Transverse colon (tissue), 4 donors: ENCODE data around the gene LATS2. TPM values are rescaled to one million over a fixed set of nuclear protein-coding genes. Genes with fewer than 3 reads are reported as not detected.

Source experiments
- DNase-seq: peaks from one replicate; pipeline ENCODE4 v3.0.0-alpha.2; 2019
- H3K27ac ChIP-seq, 4 donors: fragments of 200-600 bp; sonication (generic); 2 replicates each; pipeline ENCODE4 v1.5.1; 2016 to 2018; ENCODE audit warnings: inconsistent platforms in 4 of 4
- H3K27me3 ChIP-seq: fragments of 200-600 bp; sonication (generic); 2 replicates; pipeline ENCODE4 v1.5.1; 2017; ENCODE audit warnings: inconsistent platforms
- H3K36me3 ChIP-seq, 4 donors: fragments of 200-600 bp; sonication (generic); 2 replicates each; pipeline ENCODE4 v1.5.1; 2017 to 2019; ENCODE audit warnings: inconsistent platforms in 4 of 4
- H3K4me1 ChIP-seq, 4 donors: fragments of 200-600 bp; sonication (generic); 2 replicates each; pipeline ENCODE4 v1.5.1; 2017 to 2020; ENCODE audit warnings: inconsistent platforms in 4 of 4
- H3K4me3 ChIP-seq, 4 donors: fragments of 200-600 bp; sonication (generic); 1 replicate in 1 of 4; 2 replicates in 3 of 4; pipeline versions ENCODE4 v1.5.1 to v1.6.1; 2017 to 2019; ENCODE audit warnings: inconsistent platforms in 4 of 4
- H3K9me3 ChIP-seq, 2 donors: fragments of 200-600 bp; sonication (generic); 2 replicates each; pipeline ENCODE4 v1.5.1; 2017 to 2019; ENCODE audit warnings: inconsistent platforms in 2 of 2
- EP300 ChIP-seq: sonication (generic); formaldehyde crosslinking; IDR thresholded peaks from one replicate; pipeline ENCODE4 v1.6.1; 2017; ENCODE audit warnings: antibody characterized with exemption, low read depth
- POLR2A ChIP-seq: fragments of 450-650 bp; IDR thresholded peaks from one replicate; pipeline ENCODE4 v1.6.1; 2016; ENCODE audit warnings: antibody characterized with exemption, mild to moderate bottlenecking, moderate library complexity
- POLR2AphosphoS5 ChIP-seq, 3 donors: sonication (generic); formaldehyde crosslinking; IDR thresholded peaks; one replicate each; pipeline ENCODE4 v1.6.1; 2016; ENCODE audit warnings: antibody characterized with exemption in 3 of 3
- WGBS, 2 donors: methylation state at CpG; one replicate each; pipeline ENCODE4 v1.1.5; 2018; ENCODE audit warnings: low coverage in 1 of 2; 5-methylcytosine and 5-hydroxymethylcytosine counted together
- in situ Hi-C, 4 donors: fragments of 200-750 bp; cut with MboI; loops; one replicate each; pipeline versions ENCODE4 v1.15.0 to v1.15.1; 2017; ENCODE audit warnings: low sequenced_read_pairs in 3 of 4, low pct_ligation_motif_present in 1 of 4, low pct_unique_long_range_greater_than_20kb in 1 of 4
- intact Hi-C: fragments of 100-400 bp; cut with DNase I; formaldehyde crosslinking; loops from one replicate; pipeline ENCODE4 v1.15.1; 2023; ENCODE audit warnings: low total_unique reads
- total RNA-seq, 4 donors: library from RNA; depleted of rRNA; stranded (reverse); fragments of >200 nt; gene quantifications; one replicate each; pipeline ENCODE4 v1.1.0, GENCODE V29; 2016
- TF ChIP-seq, protein P1 (sequence below), 5 experiments: fragments of 200-600 bp in 3 of 5; fragments of 450-650 bp in 2 of 5; sonication (generic) in 3 of 5; IDR thresholded peaks; 1 replicate in 2 of 5; 2 replicates in 3 of 5; pipeline ENCODE4 v1.5.1; 2016 to 2017; ENCODE audit warnings: antibody characterized with exemption in 5 of 5, inconsistent platforms in 3 of 5, mild to moderate bottlenecking in 2 of 5, moderate library complexity in 1 of 5

LATS2 gene
- total RNA-seq, 4 donors from 2014 or later, result 8.9 to 15.7 (median 12.5) TPM

DNA sequence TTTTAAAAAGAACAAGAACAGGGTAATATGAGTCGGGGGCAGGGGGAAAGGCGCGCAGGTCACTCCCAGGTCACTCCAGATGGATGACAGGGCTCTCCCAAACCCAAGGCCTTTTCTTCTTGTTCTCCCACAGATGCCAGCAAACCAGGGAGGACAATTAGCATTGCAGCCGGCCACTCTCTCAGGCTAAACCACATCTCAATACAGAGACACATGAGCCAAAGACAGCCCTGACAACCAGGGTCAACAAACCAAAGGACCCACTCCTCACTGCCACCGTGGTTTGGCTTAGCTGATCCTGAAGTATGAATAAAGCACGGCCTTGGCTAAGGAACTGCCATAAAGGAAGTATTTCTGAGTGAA is 47.3 kb downstream of the LATS2 start:
- no peak for DNase-seq
- in situ Hi-C loops, result no loop called here

DNA sequence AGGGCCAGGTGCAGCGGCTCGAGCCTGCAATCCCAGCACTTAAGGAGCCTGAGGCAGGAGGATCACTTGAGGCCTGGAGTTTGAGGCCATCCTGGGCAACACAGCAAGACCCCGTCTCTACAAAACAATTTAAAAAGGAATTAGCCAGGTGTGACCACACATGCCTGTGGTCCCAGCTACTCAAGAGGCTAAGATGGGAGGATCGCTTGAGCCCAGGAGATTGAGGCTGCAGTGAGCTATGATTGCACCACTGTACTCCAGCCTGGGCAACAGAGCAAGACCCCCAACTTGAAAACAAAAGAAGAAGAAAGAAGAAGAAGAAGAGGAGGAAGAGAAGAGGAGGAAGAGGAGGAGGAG is 47.7 kb downstream of the LATS2 start:
- Histone ChIP-seq H3K9me3 (no peaks in the 10 kb centered on the region), H3K4me1 (peaks cover 9 to 47% (median 28%) of the 10 kb centered on the region in 4 donors), H3K36me3 (no peaks in the 10 kb centered on the region), H3K27me3 (no peaks in the 10 kb centered on the region), H3K4me3 (no peak overlapping the region), H3K27ac (peak overlapping the region; percentile 41 to 68 (median 64))
- 82 to 84% methylated on average over 3 to 4 of the region's 4 CpGs for WGBS, 2 donors
- no peak for DNase-seq
- intact Hi-C loops (no loop called here), in situ Hi-C loops (no loop called here)
- TF ChIP-seq POLR2AphosphoS5 (IDR thresholded peaks at IDR 0.05), result no peak
- TF ChIP-seq, protein P1, sequence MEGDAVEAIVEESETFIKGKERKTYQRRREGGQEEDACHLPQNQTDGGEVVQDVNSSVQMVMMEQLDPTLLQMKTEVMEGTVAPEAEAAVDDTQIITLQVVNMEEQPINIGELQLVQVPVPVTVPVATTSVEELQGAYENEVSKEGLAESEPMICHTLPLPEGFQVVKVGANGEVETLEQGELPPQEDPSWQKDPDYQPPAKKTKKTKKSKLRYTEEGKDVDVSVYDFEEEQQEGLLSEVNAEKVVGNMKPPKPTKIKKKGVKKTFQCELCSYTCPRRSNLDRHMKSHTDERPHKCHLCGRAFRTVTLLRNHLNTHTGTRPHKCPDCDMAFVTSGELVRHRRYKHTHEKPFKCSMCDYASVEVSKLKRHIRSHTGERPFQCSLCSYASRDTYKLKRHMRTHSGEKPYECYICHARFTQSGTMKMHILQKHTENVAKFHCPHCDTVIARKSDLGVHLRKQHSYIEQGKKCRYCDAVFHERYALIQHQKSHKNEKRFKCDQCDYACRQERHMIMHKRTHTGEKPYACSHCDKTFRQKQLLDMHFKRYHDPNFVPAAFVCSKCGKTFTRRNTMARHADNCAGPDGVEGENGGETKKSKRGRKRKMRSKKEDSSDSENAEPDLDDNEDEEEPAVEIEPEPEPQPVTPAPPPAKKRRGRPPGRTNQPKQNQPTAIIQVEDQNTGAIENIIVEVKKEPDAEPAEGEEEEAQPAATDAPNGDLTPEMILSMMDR (IDR thresholded peaks at IDR 0.05), result no peak
- TF ChIP-seq POLR2A, result no peak
- TF ChIP-seq EP300, result no peak

More for the DNA sequence above, 47.3 kb downstream of the LATS2 start:
- intact Hi-C loops, result no loop called here
- H3K4me1 ChIP-seq, result peaks cover 9 to 47% (median 28%) of the 10 kb centered on the region in 4 donors
- H3K36me3 ChIP-seq, result no peaks in the 10 kb centered on the region
- TF ChIP-seq, protein P1 (IDR thresholded peaks at IDR 0.05), result no peak
- TF ChIP-seq POLR2A (no peak), EP300 (no peak), POLR2AphosphoS5 (IDR thresholded peaks at IDR 0.05) (no peak)
- 83 to 85% methylated on average over 4 to 6 of the region's 6 CpGs for WGBS, 2 donors
- no peak overlapping the region for H3K4me3 ChIP-seq
- no peaks in the 10 kb centered on the region for H3K27me3 ChIP-seq
- H3K27ac ChIP-seq, result peak overlapping the region; percentile 41 to 68 (median 64)
- no peaks in the 10 kb centered on the region for H3K9me3 ChIP-seq

DNA sequence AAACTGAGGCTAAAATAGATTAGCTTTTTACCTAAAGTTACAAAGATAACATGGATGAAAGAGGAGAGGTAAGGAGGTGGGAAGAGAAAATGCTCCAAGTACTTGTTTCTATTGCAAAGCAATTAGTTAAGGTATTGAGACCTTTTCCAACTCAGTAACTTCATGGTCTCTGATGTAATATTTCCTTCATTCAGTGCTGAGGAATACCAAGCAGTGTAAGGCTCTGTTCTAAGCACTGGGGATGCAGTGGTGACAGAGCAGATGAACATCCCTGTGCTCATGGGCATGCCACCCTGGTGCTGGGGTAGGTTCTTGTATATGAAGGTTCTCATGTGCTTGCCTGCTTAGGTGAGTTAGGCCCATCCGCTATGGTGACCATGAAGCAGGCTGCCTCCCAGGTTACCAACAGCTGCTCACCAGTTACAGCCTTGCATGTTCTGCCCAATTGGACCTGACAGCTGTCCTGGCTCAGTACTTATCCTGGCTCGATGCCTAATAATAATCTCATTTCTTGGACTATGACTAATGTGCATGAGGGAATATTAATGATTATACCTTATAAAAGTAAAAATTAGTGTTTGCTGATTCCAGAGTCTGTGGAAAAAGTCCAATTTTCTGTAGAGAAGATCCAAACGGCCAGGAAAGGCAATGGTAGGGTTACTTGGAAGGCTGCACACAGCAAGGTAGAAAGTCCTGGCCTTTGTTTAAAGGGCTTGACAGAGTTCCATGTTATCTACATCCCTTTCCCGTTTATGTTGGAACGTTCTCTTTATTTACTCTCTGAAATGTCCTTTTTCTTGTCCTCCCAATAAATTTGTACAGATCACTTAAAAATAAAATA is 48.3 kb downstream of the LATS2 start:
- Histone ChIP-seq H3K27me3 (no peaks in the 10 kb centered on the region), H3K27ac (peak overlapping the region in 3 of 4 donors; percentile 61 to 68 (median 68)), H3K4me3 (no peak overlapping the region), H3K9me3 (no peaks in the 10 kb centered on the region), H3K4me1 (peaks cover 9 to 43% (median 27%) of the 10 kb centered on the region in 4 donors), H3K36me3 (no peaks in the 10 kb centered on the region)
- WGBS, 2 donors, result 36 to 58% methylated on average over 3 to 5 of the region's 5 CpGs
- in situ Hi-C loops (no loop called here), intact Hi-C loops (no loop called here)
- TF ChIP-seq EP300 (no peak), POLR2AphosphoS5 (IDR thresholded peaks at IDR 0.05) (peak in 1 of 3 donors; percentile 8)
- no peak for DNase-seq

DNA sequence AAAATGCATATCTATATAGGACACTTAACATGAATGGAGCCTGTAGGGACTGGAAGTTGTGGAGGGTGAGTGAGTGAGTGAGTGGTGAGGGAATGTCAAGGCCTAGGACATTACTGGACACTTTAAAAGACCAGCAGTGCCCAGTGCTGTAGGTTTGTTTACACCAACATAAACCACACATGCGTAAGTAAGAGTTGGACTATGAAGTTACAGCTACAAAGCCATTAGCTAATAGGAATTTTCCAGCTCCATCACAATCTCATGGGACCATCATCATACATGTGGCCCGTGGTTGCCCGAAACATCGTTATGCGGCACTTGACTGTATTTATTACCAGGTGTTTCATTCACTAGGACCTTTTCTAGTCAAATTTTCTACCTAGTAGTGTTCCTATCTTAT is 49.2 kb downstream of the LATS2 start:
- no peak overlapping the region for H3K4me3 ChIP-seq
- no peak for DNase-seq
- no peak for TF ChIP-seq EP300
- no peak for TF ChIP-seq POLR2A
- TF ChIP-seq, protein P1 (IDR thresholded peaks at IDR 0.05), result no peak
- no peak for TF ChIP-seq POLR2AphosphoS5 (IDR thresholded peaks at IDR 0.05)
- peaks cover 9 to 43% (median 27%) of the 10 kb centered on the region in 4 donors for H3K4me1 ChIP-seq
- intact Hi-C loops (no loop called here), in situ Hi-C loops (no loop called here)
- WGBS, 2 donors, result 69 to 73% methylated on average over 5 of the region's 5 CpGs
- no peaks in the 10 kb centered on the region for H3K9me3 ChIP-seq
- peak overlapping the region in 1 of 4 donors; percentile 68 for H3K27ac ChIP-seq
- H3K36me3 ChIP-seq, result no peaks in the 10 kb centered on the region
- H3K27me3 ChIP-seq, result no peaks in the 10 kb centered on the region
